ENCODE measurements around the gene VHLL.
"Not testable (repeated sequence)": the region's sequence is repeated elsewhere in the genome, so short reads cannot be mapped to it uniquely, and the experiment has no call there.

Gene VHLL

GRCh38 chr1:156337888-156338179, 38.7 kb upstream of the VHLL start:
- H3K4me3 ChIP-seq (ENCODE audit: low read depth, low read length) = peak overlapping the region; percentile 96
- no peak for DNase-seq (ENCODE audit: low read depth)
- peak; percentile 9 for TF ChIP-seq CTCF (IDR thresholded peaks at IDR 0.05; ENCODE audit: low read depth, low read length, missing control alignments)
- in situ Hi-C loops (cut with HindIII; ENCODE audit: low sequenced_read_pairs) = no loop called here

GRCh38 chr1:156337052-156337887, 38.2 kb upstream of the VHLL start:
- peak overlapping the region; percentile 96 for H3K4me3 ChIP-seq (ENCODE audit: low read depth, low read length)
- TF ChIP-seq CTCF (IDR thresholded peaks at IDR 0.05; ENCODE audit: low read depth, low read length, missing control alignments) = no peak
- in situ Hi-C loops (cut with HindIII; ENCODE audit: low sequenced_read_pairs) = no loop called here
- no peak for DNase-seq (ENCODE audit: low read depth)

- TF ChIP-seq CTCF (IDR thresholded peaks at IDR 0.05; ENCODE audit: low read depth, low read length, missing control alignments) = peak; percentile 22
- in situ Hi-C loops (cut with HindIII; ENCODE audit: low sequenced_read_pairs) = no loop called here
- no peak for DNase-seq (ENCODE audit: low read depth)
- H3K4me3 ChIP-seq (ENCODE audit: low read depth, low read length) = peak overlapping the region; percentile 96
These were observed 37.1 kb upstream of the VHLL start for GRCh38 chr1:156336242-156336641.

- H3K4me3 ChIP-seq (ENCODE audit: low read depth, low read length); in situ Hi-C loops (cut with HindIII; ENCODE audit: low sequenced_read_pairs); DNase-seq (ENCODE audit: low read depth): not testable (repeated sequence)
These were observed 24.1 kb upstream of the VHLL start for GRCh38 chr1:156323179-156323578.

GRCh38 chr1:156320560-156320959, 21.5 kb upstream of the VHLL start:
- H3K4me3 ChIP-seq (ENCODE audit: low read depth, low read length) = no peak overlapping the region
- in situ Hi-C loops (cut with HindIII; ENCODE audit: low sequenced_read_pairs) = no loop called here
- DNase-seq (ENCODE audit: low read depth) = no peak
- no peak for TF ChIP-seq CTCF (IDR thresholded peaks at IDR 0.05; ENCODE audit: low read depth, low read length, missing control alignments)

GRCh38 chr1:156319664-156320063, 20.6 kb upstream of the VHLL start:
- in situ Hi-C loops (cut with HindIII; ENCODE audit: low sequenced_read_pairs) = no loop called here
- TF ChIP-seq CTCF (IDR thresholded peaks at IDR 0.05; ENCODE audit: low read depth, low read length, missing control alignments) = peak; percentile 62
- DNase-seq (ENCODE audit: low read depth) = peak; percentile 23
- no peak overlapping the region for H3K4me3 ChIP-seq (ENCODE audit: low read depth, low read length)

- H3K4me3 ChIP-seq (ENCODE audit: low read depth, low read length) = no peak overlapping the region
- no peak for TF ChIP-seq CTCF (IDR thresholded peaks at IDR 0.05; ENCODE audit: low read depth, low read length, missing control alignments)
- no peak for DNase-seq (ENCODE audit: low read depth)
- in situ Hi-C loops (cut with HindIII; ENCODE audit: low sequenced_read_pairs) = no loop called here
These were observed 17.8 kb upstream of the VHLL start for GRCh38 chr1:156316909-156317308.

Data from astrocyte of the cerebellum (primary cell).